ENCODE data around the gene DNAH9.

DNAH9 gene

GRCh38 chr17:11641521-11642275, 43.4 kb downstream of the DNAH9 start:
- no peaks in the 10 kb centered on the region for H3K27me3 ChIP-seq (ENCODE audit: insufficient read depth, poor library complexity, severe bottlenecking)

GRCh38 chr17:11642655-11643054, 44.4 kb downstream of the DNAH9 start:
- DNase-seq (ENCODE audit: low read depth in 1 of 2, low spot score in 1 of 2) = no peak
- no peak overlapping the region for H3K27ac ChIP-seq (replicated peaks)
- H3K27me3 ChIP-seq (ENCODE audit: insufficient read depth, poor library complexity, severe bottlenecking) = no peaks in the 10 kb centered on the region
- no peak overlapping the region for H3K4me3 ChIP-seq (replicated peaks; ENCODE audit: insufficient read depth, low read length)
- TF ChIP-seq GABPA (IDR thresholded peaks at IDR 0.05; ENCODE audit: low read depth) (no peak), POLR2AphosphoS5 (IDR thresholded peaks at IDR 0.05; ENCODE audit: low read depth) (no peak), CTCF (IDR thresholded peaks at IDR 0.05; ENCODE audit: insufficient read depth, low read length) (no peak), REST (IDR thresholded peaks at IDR 0.05; ENCODE audit: insufficient replicate concordance, low read depth) (no peak), SPI1 (IDR thresholded peaks at IDR 0.05; ENCODE audit: borderline replicate concordance, low read depth) (no peak)

More at GRCh38 chr17:11641521-11642275, 43.4 kb downstream of the DNAH9 start:
- no peak overlapping the region for H3K4me3 ChIP-seq (replicated peaks; ENCODE audit: insufficient read depth, low read length)
- no peak for DNase-seq (ENCODE audit: low read depth in 1 of 2, low spot score in 1 of 2)
- H3K27ac ChIP-seq (replicated peaks) = no peak overlapping the region
- TF ChIP-seq GABPA (IDR thresholded peaks at IDR 0.05; ENCODE audit: low read depth) = no peak
- no peak for TF ChIP-seq REST (IDR thresholded peaks at IDR 0.05; ENCODE audit: insufficient replicate concordance, low read depth)
- TF ChIP-seq CTCF (IDR thresholded peaks at IDR 0.05; ENCODE audit: insufficient read depth, low read length) = no peak
- no peak for TF ChIP-seq SPI1 (IDR thresholded peaks at IDR 0.05; ENCODE audit: borderline replicate concordance, low read depth)
- TF ChIP-seq POLR2AphosphoS5 (IDR thresholded peaks at IDR 0.05; ENCODE audit: low read depth) = no peak

GRCh38 chr17:11643851-11644250, 45.6 kb downstream of the DNAH9 start:
- no peaks in the 10 kb centered on the region for H3K27me3 ChIP-seq (ENCODE audit: insufficient read depth, poor library complexity, severe bottlenecking)
- TF ChIP-seq GABPA (IDR thresholded peaks at IDR 0.05; ENCODE audit: low read depth) (no peak), CTCF (IDR thresholded peaks at IDR 0.05; ENCODE audit: insufficient read depth, low read length) (no peak), SPI1 (IDR thresholded peaks at IDR 0.05; ENCODE audit: borderline replicate concordance, low read depth) (no peak), POLR2AphosphoS5 (IDR thresholded peaks at IDR 0.05; ENCODE audit: low read depth) (no peak), REST (IDR thresholded peaks at IDR 0.05; ENCODE audit: insufficient replicate concordance, low read depth) (no peak)
- H3K4me3 ChIP-seq (replicated peaks; ENCODE audit: insufficient read depth, low read length) = no peak overlapping the region
- DNase-seq (ENCODE audit: low read depth in 1 of 2, low spot score in 1 of 2) = no peak
- no peak overlapping the region for H3K27ac ChIP-seq (replicated peaks)
